NCI-H2107 (cell line): Measurements from ENCODE around the gene SCYL1.

ENCODE experiments used
- DNase-seq: peaks from one replicate; lab custom pipeline; 2025; lab: John Stamatoyannopoulos, UW

Gene SCYL1

GRCh38 chr11:65493367-65494176, 31.3 kb upstream of the SCYL1 start:
- no peak for DNase-seq

GRCh38 chr11:65496304-65497140, 28.4 kb upstream of the SCYL1 start:
- no peak for DNase-seq

GRCh38 chr11:65497141-65498041, 27.5 kb upstream of the SCYL1 start:
- peak; percentile 96 for DNase-seq

- DNase-seq, result no peak
Observed at GRCh38 chr11:65498042-65498726, 26.7 kb upstream of the SCYL1 start.

GRCh38 chr11:65498727-65498976, 26.2 kb upstream of the SCYL1 start:
- no peak for DNase-seq

- DNase-seq, result peak; percentile 92
Observed at GRCh38 chr11:65498977-65499712, 25.7 kb upstream of the SCYL1 start, which contains the start of gene MALAT1. TSS of gene MALAT1 (plus strand) at chr11:65499045.

GRCh38 chr11:65499713-65500386, 25.0 kb upstream of the SCYL1 start:
- no peak for DNase-seq

- DNase-seq, result no peak
Observed at GRCh38 chr11:65500387-65501185, 24.3 kb upstream of the SCYL1 start.

GRCh38 chr11:65501186-65501471, 23.8 kb upstream of the SCYL1 start:
- no peak for DNase-seq

- no peak for DNase-seq
Observed at GRCh38 chr11:65501472-65502273, 23.2 kb upstream of the SCYL1 start.

- DNase-seq, result no peak
Observed at GRCh38 chr11:65502274-65502554, 22.7 kb upstream of the SCYL1 start.

- DNase-seq, result no peak
Observed at GRCh38 chr11:65502555-65503367, 22.1 kb upstream of the SCYL1 start.

GRCh38 chr11:65503368-65503948, 21.4 kb upstream of the SCYL1 start:
- no peak for DNase-seq

- no peak for DNase-seq
Observed at GRCh38 chr11:65503949-65504673, 20.8 kb upstream of the SCYL1 start.

GRCh38 chr11:65504674-65505465, 20.0 kb upstream of the SCYL1 start:
- no peak for DNase-seq

- no peak for DNase-seq
Observed at GRCh38 chr11:65505466-65506289, 19.2 kb upstream of the SCYL1 start.
